OCI-LY3 (cell line): Measurements from ENCODE around the gene TMEM26.

ENCODE experiments used
- H2AFZ ChIP-seq: fragments of 200-600, 300-600 bp; shearing (Covaris generic); 2 replicates; pipeline ENCODE4 v1.6.0; 2014; ENCODE audit warnings: antibody characterized with exemption, low read depth, low read length
- H3K27ac ChIP-seq: fragments of 200-600, 300-600 bp; sonication (generic); 2 replicates; pipeline ENCODE4 v1.5.1; 2014; ENCODE audit warnings: mild to moderate bottlenecking, low read length, moderate library complexity, mixed read lengths
- H3K27me3 ChIP-seq: fragments of 200-600, 300-600 bp; sonication (generic); 2 replicates; pipeline ENCODE4 v1.6.1; 2014; ENCODE audit warnings: low read depth, low read length, mixed read lengths
- H3K36me3 ChIP-seq: fragments of 200-600, 300-600 bp; sonication (generic); replicated peaks from 2 replicates; pipeline ENCODE3; 2014; ENCODE audit warnings: low read depth, low read length, mixed read lengths
- H3K4me1 ChIP-seq: fragments of 300-600, 200-600 bp; sonication (generic); 2 replicates; pipeline ENCODE4 v1.6.1; 2014; ENCODE audit warnings: low read length, mixed read lengths
- H3K4me2 ChIP-seq: fragments of 200-600, 300-600 bp; sonication (generic); 2 replicates; pipeline ENCODE4 v1.6.1; 2014; ENCODE audit warnings: low read length, mixed read lengths
- H3K4me3 ChIP-seq: fragments of 300-600, 200-600 bp; sonication (generic); 2 replicates; pipeline ENCODE4 v1.5.1; 2014; ENCODE audit warnings: antibody characterized with exemption, mild to moderate bottlenecking, low read length, moderate library complexity
- H3K79me2 ChIP-seq: fragments of 300-600, 200-600 bp; shearing (Covaris generic); 2 replicates; pipeline ENCODE4 v1.6.1; 2014; ENCODE audit warnings: mild to moderate bottlenecking, low read length, mixed read lengths
- H3K9ac ChIP-seq: fragments of 300-600, 200-600 bp; shearing (Covaris generic); 2 replicates; pipeline ENCODE4 v1.6.0; 2014; ENCODE audit warnings: mild to moderate bottlenecking, low read length, moderate library complexity
- H3K9me3 ChIP-seq: fragments of 200-600, 300-600 bp; shearing (Covaris generic); 2 replicates; pipeline ENCODE4 v1.6.1; 2014; ENCODE audit warnings: low read length, mixed read lengths; ENCODE audit not compliant: insufficient read depth
- H4K20me1 ChIP-seq: fragments of 200-600, 300-600 bp; sonication (generic); 2 replicates; pipeline ENCODE4 v1.6.1; 2016; ENCODE audit warnings: low read length, mixed read lengths; ENCODE audit not compliant: insufficient read depth
- EZH2phosphoT487 ChIP-seq: fragments of 200-600 bp; shearing (Covaris generic); IDR thresholded peaks from 2 replicates; pipeline ENCODE4 v1.6.1; 2018; ENCODE audit warnings: antibody characterized with exemption, mixed run types, low read depth
- TF ChIP-seq, protein P1 (sequence below): fragments of 200-600, 300-600 bp; sonication (generic); IDR thresholded peaks from 2 replicates; pipeline ENCODE4 v1.5.1; 2014; ENCODE audit warnings: antibody characterized with exemption, low read length, low read depth

Gene TMEM26

DNA sequence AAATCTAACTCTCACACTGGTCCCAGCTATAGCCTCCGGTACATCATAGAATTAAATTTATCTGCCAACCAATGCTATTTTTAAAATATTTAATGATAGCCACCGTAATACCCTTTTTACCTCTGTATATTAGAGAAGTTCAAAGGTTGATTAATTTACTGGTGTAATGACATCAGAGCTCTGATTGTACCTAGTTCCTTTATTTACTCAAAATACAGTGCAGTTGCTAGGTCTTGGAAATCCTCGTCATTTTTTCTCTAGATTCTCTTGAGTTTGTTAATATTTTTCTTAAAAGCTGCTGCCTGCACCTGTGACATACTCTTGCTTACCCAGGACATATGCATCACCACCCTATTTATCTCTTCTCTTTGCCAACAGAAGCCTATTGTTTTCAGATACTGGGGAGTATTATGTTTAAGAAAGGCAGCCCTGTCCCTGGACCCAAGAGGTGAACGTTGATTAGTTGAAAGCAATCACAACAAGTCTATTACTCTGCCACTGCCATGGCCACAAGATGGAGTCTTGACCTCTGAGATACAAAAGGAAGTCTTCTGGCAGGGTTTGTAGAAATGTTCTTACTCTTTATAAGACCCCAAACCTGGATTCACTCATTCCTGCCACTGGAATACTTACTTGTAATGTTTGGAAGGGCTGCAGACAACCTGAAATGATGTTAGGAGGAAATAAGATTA, 25.6 kb upstream of the TMEM26 start:
- H3K9me3 ChIP-seq: no peaks in the 10 kb centered on the region
- H3K79me2 ChIP-seq: no peaks in the 10 kb centered on the region
- H3K36me3 ChIP-seq: no peaks in the 10 kb centered on the region
- H3K27me3 ChIP-seq: no peaks in the 10 kb centered on the region
- H2AFZ ChIP-seq: no peak overlapping the region
- no peak overlapping the region for H3K4me3 ChIP-seq
- H4K20me1 ChIP-seq: no peaks in the 10 kb centered on the region
- no peak overlapping the region for H3K4me2 ChIP-seq
- H3K27ac ChIP-seq: no peak overlapping the region
- H3K4me1 ChIP-seq: no peaks in the 10 kb centered on the region
- TF ChIP-seq, protein P1, sequence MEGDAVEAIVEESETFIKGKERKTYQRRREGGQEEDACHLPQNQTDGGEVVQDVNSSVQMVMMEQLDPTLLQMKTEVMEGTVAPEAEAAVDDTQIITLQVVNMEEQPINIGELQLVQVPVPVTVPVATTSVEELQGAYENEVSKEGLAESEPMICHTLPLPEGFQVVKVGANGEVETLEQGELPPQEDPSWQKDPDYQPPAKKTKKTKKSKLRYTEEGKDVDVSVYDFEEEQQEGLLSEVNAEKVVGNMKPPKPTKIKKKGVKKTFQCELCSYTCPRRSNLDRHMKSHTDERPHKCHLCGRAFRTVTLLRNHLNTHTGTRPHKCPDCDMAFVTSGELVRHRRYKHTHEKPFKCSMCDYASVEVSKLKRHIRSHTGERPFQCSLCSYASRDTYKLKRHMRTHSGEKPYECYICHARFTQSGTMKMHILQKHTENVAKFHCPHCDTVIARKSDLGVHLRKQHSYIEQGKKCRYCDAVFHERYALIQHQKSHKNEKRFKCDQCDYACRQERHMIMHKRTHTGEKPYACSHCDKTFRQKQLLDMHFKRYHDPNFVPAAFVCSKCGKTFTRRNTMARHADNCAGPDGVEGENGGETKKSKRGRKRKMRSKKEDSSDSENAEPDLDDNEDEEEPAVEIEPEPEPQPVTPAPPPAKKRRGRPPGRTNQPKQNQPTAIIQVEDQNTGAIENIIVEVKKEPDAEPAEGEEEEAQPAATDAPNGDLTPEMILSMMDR: peak; percentile 28
- no peak for TF ChIP-seq EZH2phosphoT487
- H3K9ac ChIP-seq: no peak overlapping the region

DNA sequence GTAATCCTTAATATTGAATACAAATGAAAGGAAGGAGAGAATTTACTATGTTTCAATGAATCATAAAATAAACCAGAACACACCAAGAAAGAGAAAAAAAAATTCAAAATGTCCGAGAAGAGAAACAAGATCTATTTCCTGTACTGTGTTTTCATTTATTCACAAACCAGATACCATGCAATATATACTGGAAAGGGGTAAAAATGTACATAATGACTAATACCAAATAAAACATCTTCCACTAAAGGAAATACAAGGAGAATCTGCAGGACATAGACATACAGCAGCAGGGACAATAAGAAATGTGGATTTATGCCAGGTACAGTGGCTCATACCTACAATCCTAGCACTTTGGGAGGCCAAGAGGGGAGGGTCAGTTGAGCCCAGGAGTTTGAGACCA, 24.3 kb upstream of the TMEM26 start:
- no peaks in the 10 kb centered on the region for H3K4me1 ChIP-seq
- no peak overlapping the region for H2AFZ ChIP-seq
- H3K27me3 ChIP-seq: no peaks in the 10 kb centered on the region
- no peaks in the 10 kb centered on the region for H3K36me3 ChIP-seq
- no peak for TF ChIP-seq EZH2phosphoT487
- TF ChIP-seq, protein P1: no peak
- no peaks in the 10 kb centered on the region for H3K9me3 ChIP-seq
- no peak overlapping the region for H3K4me2 ChIP-seq
- H3K79me2 ChIP-seq: no peaks in the 10 kb centered on the region
- H3K27ac ChIP-seq: no peak overlapping the region
- H3K9ac ChIP-seq: no peak overlapping the region
- no peak overlapping the region for H3K4me3 ChIP-seq
- no peaks in the 10 kb centered on the region for H4K20me1 ChIP-seq

DNA sequence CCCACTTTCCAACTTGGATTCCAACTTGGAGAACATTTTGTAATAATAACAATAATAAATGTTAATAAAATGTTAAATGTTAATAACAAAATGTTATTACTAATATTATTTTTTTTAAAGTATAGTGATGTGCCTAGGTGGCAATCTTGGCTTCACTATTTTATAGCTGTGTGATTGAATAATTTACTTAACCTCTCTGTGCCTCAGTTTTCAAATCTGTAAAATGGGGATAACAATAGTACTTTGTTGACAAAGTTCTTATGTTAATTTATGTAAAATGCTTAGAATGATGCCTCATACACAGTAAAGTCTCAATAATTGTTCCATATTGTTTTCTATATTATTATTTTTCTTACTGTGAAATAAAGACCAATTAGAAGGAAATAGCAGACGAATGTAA, 23.3 kb upstream of the TMEM26 start:
- no peak overlapping the region for H3K27ac ChIP-seq

DNA sequence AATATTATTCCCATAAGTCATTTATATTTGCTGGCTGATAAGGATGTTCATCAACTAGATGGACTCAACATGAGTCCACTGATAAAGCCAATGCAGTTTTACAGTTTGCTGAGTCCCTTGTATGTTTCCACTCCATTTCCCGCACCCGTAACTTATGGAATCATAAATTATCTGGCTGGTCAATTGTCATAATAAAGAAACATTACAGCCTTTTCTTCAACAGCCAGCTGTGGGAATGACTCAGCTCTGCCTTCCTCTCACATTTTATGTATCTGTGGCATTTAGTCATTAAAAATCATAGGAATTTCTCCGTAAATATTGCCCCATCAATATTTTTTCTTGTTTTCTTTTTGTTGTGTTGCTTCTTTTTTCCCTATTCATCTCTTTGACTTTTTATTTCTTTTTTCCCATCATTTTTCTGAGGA, 22.3 kb upstream of the TMEM26 start:
- H3K4me3 ChIP-seq: no peak overlapping the region
- H4K20me1 ChIP-seq: no peaks in the 10 kb centered on the region
- TF ChIP-seq, protein P1: no peak
- no peak for TF ChIP-seq EZH2phosphoT487
- no peaks in the 10 kb centered on the region for H3K79me2 ChIP-seq
- no peaks in the 10 kb centered on the region for H3K4me1 ChIP-seq
- H3K27me3 ChIP-seq: no peaks in the 10 kb centered on the region
- no peak overlapping the region for H3K9ac ChIP-seq
- no peak overlapping the region for H3K27ac ChIP-seq
- H3K9me3 ChIP-seq: no peaks in the 10 kb centered on the region
- no peak overlapping the region for H3K4me2 ChIP-seq
- no peaks in the 10 kb centered on the region for H3K36me3 ChIP-seq
- H2AFZ ChIP-seq: no peak overlapping the region

More for the DNA sequence above, 23.3 kb upstream of the TMEM26 start:
- no peaks in the 10 kb centered on the region for H4K20me1 ChIP-seq
- no peaks in the 10 kb centered on the region for H3K27me3 ChIP-seq
- no peaks in the 10 kb centered on the region for H3K4me1 ChIP-seq
- H3K9ac ChIP-seq: no peak overlapping the region
- no peak overlapping the region for H3K4me2 ChIP-seq
- no peaks in the 10 kb centered on the region for H3K36me3 ChIP-seq
- TF ChIP-seq, protein P1: no peak
- TF ChIP-seq EZH2phosphoT487: no peak
- H3K79me2 ChIP-seq: no peaks in the 10 kb centered on the region
- H2AFZ ChIP-seq: no peak overlapping the region
- H3K4me3 ChIP-seq: no peak overlapping the region
- no peaks in the 10 kb centered on the region for H3K9me3 ChIP-seq
